NCI-H526 (cell line): ENCODE measurements around the gene BMP6.

Source experiments
- DNase-seq, 2 experiments: peaks; one replicate each; lab custom pipeline; 2025; lab: John Stamatoyannopoulos, UW

Gene BMP6

DNA sequence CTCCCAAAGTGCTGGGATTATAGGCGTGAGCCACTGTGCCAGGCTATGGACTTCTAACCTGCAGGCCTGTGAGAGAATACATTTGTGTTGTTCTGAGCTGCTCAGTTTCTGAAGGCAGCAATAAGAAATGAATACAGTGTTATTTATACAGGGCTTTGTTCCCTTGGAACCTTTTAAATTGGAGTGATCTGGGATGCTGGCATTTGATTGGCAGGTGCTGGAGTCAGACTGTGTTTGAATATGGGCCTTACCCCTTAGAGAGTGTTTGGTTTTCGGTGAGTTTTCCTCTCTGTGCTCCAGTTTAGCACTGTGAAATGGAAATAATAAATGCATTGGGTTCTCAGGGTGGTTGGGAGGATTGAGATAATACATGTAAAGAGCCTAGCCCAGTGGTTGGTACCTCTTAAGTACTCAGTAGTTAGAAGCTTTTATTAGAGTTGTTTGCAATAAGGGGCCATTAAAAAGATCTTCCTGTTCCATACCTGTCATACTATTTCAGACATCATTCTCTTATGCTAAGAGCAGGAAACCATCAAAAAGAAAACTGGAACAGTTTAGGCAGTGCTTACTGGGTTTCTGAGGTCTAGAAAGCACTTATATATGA lies 22.1 kb downstream of the BMP6 start:
- DNase-seq, result no peak

DNA sequence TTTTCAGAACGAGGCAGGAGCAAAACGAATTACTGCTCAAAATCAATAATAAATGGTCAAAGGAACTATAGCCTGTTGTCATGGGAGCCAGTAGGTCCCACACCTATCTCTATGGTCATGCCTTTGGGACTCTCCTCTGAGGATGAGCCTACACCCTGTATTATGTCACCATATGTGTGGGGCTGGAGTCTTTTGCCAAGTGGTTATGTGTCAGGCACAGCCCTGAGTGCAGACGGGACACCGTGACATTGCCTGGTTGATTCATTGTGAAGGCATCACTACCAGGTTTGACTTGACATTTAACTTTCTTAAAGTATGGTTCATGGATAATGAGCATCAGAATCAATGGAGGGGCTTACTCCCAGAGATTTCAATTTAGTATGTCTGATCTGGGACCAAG lies 23.6 kb downstream of the BMP6 start:
- no peak for DNase-seq

DNA sequence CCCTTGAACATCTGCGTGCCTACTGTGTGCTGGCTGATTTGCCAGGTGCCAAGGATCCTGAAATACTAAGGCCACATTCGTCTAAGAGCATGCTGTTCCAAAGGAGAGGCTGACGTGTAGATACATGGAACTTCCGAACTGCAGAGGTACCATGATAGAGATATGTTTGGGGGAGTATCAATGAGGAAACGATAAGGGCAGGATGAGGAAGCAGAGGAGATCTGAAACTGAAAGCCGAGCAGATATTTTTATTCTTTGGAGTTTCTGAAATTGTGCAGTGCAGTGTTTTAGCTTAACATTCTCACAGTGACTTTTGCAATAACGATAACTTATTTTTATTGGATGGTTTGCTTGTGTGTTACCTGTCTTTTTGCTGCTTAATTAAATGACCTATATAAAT lies 24.3 kb downstream of the BMP6 start:
- no peak for DNase-seq

DNA sequence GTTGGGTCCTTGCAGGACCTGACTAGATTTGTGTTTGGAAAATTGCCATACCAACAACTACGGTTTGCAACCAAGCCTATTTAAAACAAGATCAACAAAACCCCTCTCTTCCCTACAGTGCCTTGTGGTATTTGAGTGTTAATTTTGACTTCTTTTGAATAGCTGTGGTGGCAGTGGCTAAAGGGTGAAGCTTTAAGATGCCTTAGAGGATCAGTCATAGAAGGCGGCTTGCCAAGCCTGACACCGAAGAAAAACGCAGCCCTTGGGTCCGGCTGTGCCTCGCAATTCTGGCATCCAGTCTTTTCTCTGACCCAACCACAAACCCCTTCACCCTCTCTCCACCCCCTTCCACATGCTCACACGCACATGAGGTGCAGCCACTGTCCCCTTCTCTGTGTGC lies 32.6 kb downstream of the BMP6 start:
- no peak for DNase-seq

DNA sequence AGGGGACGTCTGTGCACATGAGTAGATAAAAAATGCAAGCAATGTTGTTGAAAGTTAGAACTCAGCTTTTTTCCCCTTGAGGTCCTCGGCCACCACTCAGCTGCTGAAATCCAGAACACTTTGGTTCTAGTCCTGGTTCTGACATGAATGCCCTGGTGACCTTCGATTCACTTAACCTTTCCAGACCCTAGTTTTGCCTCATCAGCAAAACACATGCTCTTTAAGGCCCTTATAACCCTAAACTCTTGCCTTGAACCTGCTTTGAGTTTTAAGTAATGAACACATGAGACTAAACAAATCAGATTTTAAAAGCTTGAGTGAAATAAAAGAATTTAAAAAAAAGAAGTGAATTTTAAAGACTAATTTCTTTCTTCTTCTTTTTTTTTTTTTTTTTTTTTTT lies 33.4 kb downstream of the BMP6 start:
- DNase-seq, result no peak

DNA sequence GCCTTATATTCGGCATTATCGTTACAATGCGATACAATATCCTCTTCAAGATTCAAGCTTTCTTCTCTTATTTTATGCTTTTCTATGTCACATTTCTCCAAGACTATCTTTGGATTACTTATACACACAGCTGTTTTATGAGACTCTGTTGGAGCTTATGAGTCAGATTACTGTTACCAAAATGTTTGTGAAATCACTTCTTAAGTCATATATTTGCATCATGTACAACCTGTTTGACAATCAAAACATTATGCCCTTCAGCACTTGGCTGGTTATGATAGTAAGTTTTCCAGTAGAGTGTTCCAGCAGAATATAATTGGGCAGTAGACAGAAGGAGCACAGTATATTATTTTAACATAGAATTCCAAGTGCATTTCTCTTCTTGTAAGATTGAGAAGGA lies 35.2 kb downstream of the BMP6 start:
- DNase-seq, result no peak

DNA sequence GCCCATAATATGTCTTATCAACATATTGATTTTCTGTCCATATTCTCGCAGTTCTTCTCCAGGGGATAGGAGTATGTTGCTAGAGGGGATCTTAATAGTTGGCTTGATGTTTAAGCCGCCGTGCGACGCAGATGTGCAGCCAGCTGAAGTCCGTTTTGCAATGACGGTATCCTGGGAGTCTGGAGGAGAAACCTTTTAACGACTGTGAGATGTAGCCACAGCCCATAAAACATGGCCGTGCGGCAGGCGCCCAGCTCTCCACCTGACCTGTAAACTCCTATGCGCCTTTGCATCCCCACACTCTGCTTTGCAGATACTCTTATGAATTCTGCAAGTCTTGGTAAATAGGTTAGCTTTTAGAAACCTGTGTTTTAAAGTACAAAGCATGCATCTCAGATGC lies 36.9 kb downstream of the BMP6 start:
- DNase-seq, result no peak

DNA sequence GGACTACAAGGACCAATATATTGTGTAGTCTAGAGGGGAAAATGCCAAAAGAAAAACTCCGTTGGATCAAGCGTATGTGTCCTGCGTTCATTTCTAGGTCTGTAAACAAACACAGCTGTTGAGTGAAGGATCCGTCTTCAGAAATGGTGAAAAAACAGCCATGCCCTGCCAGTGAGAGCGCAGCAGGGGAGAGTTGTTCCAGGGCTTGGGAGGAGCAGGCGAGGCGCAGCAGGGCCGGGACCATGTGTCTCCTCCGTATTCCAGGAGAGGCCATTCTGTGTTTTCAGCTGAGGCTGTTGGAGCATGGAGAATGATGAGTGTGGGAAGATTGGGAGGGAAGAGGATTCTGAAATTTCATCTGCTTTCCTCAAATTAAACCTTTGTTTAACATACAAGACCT lies 38.0 kb downstream of the BMP6 start:
- DNase-seq, result no peak

DNA sequence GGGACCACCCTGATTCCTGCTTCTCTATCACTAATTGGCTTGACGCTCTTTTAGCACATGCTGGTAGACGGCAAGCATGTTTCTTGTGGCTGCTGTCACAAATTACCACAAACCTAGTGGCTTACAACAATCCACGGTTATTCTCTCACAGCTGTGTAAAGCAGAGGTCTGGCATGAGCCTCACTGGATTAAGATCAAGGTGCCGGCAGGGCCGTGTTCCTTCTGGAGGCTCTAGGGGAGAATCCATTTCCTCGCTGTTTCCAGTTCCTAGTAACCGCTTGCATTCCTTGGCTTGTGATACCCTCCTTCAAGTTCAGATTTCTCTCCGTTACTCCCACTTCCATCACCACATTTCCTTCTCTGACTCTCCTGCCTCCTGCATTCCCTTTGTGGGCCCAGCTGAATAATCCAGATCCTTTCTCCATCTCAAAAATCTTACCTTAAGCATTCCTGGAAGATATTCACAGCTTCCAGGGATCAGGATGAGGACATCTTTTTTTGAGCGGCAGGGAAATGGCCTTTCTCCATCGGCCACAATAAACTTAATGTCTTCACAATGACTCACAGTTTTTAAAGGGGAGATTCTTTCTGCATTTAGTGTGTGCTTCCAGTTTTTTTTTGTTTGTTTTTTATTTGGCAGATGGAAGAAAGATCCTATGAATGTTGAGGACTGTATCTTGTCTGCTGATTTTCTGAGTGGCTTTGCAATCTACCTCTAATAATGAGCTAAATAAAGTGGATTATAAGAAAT lies 39.9 kb downstream of the BMP6 start:
- DNase-seq, result no peak

DNA sequence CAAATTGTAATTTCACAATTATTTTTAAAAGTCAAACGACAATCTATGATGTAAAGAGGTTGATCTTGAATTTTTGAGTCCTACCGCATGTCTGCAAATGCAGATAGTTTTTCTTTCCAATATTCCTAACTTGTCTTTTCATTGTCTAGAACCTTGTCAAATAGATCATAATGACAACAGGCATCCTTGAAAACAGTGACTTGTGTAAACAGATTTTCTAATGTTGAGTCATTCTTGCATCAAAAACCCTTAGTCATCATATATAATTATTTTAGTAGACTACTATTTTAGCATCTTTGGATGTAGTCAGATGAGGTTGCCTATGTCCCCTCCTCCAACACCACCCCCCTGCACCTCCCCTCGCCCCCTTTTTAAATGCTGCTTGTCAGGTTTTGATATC lies 43.8 kb downstream of the BMP6 start:
- no peak for DNase-seq

DNA sequence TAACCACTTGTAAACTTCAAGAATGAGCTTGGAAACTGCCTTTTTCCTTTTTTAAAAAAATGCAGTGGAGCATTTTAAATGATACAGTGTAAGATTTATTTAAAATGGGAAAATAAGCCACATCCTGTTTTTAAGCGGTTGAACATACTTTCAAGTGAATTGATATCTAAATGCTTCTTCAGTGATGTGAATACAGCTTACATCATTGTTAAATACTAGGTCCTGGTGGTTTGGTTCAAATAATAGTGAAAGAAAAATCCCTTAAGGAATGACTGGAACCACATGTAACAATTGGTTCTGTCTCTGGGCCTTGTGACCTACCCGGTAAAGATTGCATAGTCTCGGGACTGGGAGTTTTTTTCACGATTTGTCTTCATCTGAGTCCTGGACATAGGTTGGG lies 44.2 kb downstream of the BMP6 start:
- DNase-seq, result no peak

DNA sequence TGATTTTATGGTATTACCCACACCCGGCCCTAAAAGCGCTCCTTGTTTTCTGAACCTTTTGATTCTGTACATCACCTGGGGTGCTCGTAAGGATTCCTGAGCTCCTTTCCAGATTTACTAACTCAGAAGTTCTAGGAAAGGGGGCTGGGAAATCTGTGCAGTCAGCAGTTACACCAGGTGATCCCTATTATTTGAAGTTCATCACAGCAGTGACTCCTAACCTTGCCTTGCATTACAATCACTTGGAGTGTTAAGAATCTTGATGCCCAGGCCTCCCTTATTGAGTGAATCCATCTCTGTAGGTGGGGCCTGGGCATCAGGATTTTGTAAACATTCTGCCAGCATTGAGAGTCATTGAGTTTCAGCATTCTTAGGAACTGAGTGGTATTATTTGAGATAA lies 44.7 kb downstream of the BMP6 start:
- DNase-seq, result no peak

DNA sequence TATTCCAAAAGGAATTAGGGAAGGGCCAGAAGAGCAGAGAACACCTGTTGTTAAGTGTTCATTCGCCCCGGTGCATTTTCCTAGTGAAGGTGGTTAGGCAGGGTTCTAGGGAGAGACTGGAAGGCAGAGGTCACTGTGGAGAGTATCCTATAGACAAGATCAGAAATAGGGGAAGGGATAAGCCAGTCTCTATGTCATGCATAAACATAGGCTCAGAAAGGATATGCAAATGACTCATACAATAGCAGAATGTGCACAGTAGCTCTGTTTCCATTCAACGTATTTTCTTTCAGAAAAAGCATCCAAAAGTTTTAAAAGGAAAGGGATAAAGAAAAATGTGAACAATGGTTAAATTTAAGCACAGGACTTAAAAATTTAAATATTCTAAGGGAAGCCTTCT lies 47.4 kb downstream of the BMP6 start:
- DNase-seq, result peak; percentile 58 to 64

DNA sequence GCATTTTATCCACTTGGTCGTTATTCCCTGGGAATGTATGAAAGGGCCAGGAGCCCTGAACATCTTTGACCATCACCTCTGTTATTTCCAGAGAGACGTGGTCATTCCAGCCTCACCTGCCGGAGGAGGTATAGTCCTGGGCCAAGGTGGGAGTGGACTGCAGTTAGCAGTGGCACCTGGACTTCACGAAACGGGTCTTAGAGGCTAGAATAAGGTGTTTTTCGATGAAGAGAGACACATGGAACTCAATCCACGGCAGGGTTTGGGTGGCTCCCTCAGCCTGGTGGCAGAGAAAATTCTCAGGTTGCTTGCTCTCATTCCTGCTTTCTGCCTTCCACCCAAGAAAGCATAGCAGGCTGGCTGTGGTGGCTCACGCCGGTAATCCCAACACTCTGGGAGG lies 48.0 kb downstream of the BMP6 start:
- no peak for DNase-seq

DNA sequence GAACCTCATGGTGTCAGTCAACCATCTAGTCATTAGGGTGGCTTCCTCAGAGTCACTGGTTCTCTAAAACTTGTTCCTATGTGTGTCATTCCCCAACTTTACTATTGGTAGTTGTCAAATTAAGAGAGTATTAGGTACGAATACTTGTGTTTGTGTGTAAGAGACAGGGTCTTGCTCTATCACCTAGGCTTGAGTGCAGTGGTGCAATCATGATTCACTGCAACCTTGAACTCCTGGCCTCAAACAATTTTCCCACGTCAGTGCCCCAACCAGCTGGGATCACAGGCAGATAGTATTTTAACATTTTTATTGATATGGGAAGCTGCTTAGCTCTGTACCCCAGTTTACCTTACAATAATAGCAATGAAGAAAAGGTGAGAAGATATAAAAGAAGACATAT lies 50.6 kb downstream of the BMP6 start:
- no peak for DNase-seq

DNA sequence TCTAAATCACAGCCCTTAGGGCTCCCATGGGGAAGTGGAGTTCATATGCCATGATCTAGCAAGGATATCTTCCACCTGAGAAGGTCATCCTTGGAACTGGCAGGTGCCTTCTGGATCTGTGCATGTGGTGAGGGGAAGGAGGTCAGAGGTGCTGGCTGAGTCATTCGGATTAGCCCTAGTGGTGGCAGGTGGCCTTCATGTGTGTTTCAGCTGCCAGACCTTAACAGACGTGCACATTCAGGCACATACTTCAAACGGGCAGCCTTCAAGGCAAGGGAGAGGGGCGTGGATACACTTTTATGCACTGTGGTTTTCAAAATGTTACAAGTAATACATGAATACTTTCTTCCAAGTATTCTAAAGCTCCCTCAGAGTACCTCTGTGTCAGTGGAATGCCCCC lies 51.2 kb downstream of the BMP6 start:
- no peak for DNase-seq

DNA sequence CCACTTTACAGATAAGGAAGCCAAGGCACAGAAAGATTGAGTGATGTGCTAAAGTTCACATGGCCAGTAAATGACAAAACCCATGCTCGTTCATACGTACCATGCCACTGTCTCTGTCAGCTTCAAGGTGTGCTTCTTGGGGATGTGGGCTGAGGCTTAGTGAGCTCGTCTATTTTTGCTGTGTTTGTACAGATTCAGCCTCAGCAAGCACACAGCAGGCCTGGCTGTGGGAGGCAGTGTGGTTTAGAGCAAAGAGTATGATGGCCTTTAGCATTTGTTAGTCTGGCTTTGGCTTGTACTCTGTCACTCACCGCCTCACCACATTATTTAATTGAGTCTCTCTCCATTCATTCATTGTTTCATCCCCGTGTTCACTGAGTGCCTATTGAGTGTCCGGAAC lies 55.3 kb downstream of the BMP6 start:
- no peak for DNase-seq

DNA sequence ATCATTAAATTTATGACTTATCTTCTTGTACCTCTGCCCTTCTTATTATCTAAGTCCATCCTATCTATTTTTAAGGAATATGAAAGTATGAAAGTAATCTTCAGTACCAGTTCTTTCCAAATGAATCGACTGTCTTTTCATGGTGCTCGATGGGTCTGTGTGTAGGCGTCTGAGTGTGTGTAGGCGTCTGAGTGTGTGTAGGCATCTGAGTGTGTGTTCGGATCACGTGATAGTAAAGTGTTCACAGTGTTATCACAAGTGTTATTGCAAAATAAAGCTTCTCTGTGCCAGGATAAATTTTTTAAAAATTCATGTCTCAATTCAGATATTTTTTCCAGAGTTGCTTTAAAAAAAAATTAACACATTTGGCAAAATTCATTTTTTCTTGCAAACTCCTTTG lies 58.3 kb downstream of the BMP6 start:
- DNase-seq, result no peak

DNA sequence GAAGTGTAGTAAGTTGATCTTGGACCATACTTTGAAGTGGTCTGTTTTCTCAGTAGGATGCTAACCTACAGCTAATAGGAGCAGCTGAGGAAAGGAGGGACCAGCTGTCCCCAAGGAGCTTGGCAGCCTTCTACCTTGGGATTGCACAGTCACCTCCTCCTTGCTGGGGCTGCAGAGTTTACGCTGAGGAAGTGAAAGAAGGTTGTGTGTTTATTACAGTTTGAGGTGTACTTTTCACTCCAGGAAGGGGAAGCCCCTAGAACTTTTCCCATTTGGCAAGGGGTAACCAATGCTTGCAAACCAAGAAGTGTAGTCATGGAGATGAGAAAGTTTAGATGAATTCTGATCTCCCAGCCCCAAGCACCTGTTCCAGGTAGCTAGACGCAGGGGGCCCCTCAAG lies 58.8 kb downstream of the BMP6 start:
- no peak for DNase-seq

DNA sequence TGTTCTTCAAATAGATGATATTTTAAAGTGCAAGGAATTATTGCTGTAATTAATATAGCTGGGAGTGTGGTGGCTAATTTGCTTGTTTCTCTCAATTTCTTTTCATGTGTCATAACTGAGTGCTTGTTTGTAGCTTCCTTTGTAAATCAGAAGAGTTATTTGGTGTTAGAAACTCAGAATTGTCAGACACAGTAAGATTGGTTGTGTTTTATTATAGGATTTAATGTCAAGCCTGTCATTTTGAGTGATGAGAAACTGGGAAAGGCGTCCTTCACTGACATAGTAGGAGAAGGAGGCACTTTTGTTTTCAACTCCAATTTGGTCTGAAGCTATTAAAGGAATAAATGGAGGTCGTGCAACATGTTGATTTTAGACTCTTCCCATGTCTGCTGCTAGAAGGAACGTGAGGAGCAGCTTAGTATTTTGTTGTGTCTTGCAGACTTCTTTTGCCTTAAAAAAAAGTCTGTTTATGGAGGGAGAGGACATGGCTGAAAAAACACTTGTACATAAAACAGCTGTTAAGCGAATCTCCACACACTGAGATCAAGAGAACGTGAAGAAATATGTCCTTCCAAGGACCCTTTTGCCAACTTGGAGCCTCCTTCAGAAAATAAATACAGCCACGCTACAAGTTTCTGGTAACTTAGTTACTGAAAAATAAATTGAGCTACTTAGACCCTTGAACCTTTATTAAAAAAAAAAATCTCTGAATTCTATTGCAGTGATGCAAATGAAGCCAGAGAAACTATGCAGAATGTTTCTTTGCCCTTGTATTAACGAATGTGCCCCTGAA lies 59.5 kb downstream of the BMP6 start:
- no peak for DNase-seq

DNA sequence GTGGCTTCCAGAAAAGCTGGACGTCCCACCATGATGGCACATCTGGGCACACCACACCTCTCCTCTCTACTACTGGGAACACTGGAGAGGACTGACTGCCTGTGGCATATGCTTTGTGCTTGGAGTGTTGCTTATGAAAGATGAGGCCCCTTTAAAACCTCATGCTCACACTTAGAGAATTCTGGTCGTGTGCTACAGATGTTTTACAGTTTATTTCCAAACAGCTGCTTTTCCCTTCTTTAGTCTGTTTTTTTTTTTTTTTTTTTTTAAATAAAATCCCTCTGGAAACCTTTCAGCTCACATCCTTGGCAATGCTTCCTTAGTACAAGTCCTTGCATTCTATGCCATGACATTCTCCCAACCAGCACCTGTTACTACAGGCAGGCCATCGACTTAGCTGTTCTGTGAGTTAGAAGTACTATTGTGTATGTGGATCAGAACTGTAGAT lies 60.3 kb downstream of the BMP6 start:
- DNase-seq, result no peak

DNA sequence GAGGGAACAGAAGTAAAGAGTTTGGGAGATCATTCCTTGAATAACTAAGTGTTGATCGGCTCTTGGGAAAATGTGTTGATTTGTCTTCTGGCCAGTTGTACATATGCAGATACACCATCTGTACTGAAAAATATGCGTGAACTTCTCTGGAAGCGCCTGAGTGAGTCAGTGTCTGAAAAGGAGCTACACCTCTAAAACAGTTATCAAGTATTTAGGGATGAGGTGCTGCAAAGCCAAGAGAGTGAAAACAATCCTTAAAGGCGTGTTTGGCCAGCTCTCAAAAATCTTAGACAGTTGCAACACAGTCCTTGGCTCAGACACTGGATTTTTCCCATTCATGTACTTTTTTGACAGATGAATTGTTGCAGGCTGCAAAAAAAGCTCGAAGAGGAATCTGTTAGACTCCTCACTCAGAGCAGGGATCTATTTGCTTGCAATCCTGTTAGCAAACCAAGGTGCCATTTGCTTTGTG lies 61.3 kb downstream of the BMP6 start:
- no peak for DNase-seq

DNA sequence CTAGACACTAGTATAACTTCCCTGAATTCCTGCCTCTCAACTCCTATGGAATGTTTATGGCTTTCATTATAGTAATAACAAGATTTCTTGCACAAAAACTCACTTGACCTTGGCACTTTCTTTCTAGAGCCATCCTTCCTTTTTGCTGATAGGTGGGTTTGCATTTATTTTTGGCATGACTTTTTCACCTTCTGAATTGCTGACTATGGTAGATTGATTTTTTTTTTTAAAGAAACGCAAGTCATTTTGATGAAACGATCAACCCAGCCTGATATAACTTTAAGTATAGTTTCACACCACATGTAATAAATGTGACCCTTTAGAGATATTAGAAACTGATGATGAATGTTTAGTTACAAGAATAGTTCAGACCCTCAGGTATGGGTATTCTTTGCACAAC lies 61.8 kb downstream of the BMP6 start:
- no peak for DNase-seq
